ENCODE measurements around the gene FAT1.

The FAT1 gene

DNA sequence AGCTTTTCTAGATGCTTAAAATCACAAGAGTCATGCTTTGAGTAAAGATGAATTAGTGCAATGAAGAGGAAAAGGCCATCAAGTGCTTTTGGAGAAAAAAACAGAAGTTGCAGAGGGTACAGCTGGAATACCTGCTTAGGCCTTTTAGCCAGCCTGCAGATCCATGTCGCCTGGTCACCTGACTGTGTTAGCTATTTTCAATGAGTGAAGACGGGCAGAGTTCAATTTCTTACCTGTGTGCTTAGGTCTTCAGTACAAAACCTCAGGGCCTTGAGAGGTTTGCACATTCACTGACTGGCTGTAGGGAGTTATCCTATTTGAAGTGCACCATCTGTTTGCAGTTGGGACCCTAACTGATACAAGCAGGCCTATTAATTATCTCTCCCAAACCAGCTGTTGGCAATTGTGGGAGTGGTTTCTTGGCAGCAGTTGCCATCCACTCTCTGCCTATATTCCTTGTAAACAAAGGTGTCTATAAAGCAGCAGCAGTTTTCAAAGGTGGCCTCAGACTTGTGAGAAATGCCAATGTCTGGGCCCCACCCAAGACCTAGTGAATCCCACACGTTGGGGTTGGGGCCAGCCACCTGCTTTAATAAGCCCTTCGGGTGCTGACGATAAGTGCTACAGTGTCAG lies 16.3 kb upstream of the FAT1 start:
- H2BK12ac ChIP-seq (ENCODE audit: low read length), result no peak overlapping the region
- no peak overlapping the region for H4K8ac ChIP-seq (ENCODE audit: low read depth, low read length)
- H3K9ac ChIP-seq (ENCODE audit: low read depth, low read length, poor library complexity), result no peak overlapping the region
- H3K4me1 ChIP-seq (ENCODE audit: control insufficient read depth in 2 of 2, insufficient read depth in 1 of 2, low read depth in 1 of 2, low read length in 2 of 2), result peaks cover 0 to 1% of the 10 kb centered on the region in 2 donors
- H3K79me1 ChIP-seq (ENCODE audit: low read depth, low read length), result no peaks in the 10 kb centered on the region
- DNase-seq (ENCODE audit: low spot score), result no peak
- H3K36me3 ChIP-seq (replicated peaks in 1 of 2; ENCODE audit: control insufficient read depth in 2 of 2, insufficient read depth in 2 of 2, low read length in 2 of 2), result no peaks in the 10 kb centered on the region
- no peak overlapping the region for H3K18ac ChIP-seq (ENCODE audit: low read length)
- H2AK5ac ChIP-seq (ENCODE audit: low read depth, low read length), result no peak overlapping the region
- no peak overlapping the region for H2BK15ac ChIP-seq (ENCODE audit: low read length)
- H4K91ac ChIP-seq (ENCODE audit: low read depth, low read length, poor library complexity), result no peak overlapping the region
- no peak overlapping the region for H2AFZ ChIP-seq (ENCODE audit: low read length)
- H3K23ac ChIP-seq (ENCODE audit: low read depth, low read length, poor library complexity), result no peak overlapping the region
- no peak overlapping the region for H3K27ac ChIP-seq (replicated peaks; ENCODE audit: low read length)
- H2BK5ac ChIP-seq (ENCODE audit: low read length), result no peak overlapping the region
- no peak overlapping the region for H3K4ac ChIP-seq (ENCODE audit: low read length)
- no peaks in the 10 kb centered on the region for H3K9me3 ChIP-seq (replicated peaks in 1 of 2; ENCODE audit: control insufficient read depth in 2 of 2, insufficient read depth in 1 of 2, low read depth in 1 of 2, low read length in 2 of 2)
- no peak overlapping the region for H2BK120ac ChIP-seq (ENCODE audit: low read depth, low read length)
- WGBS, 2 donors (ENCODE audit: extremely low coverage in 2 of 2, insufficient read length in 2 of 2, insufficient replicate concordance in 1 of 2), result no CpG with 5 or more reads among the region's 5 CpGs
- no peaks in the 10 kb centered on the region for H3K27me3 ChIP-seq (ENCODE audit: control insufficient read depth in 3 of 3, insufficient read depth in 3 of 3, low read depth in 1 of 3, low read length in 3 of 3)
- no peak overlapping the region for H3K14ac ChIP-seq (ENCODE audit: low read length)
- no peak overlapping the region for H3K4me2 ChIP-seq (ENCODE audit: insufficient read depth, low read length, poor library complexity, severe bottlenecking)
- H3K4me3 ChIP-seq (ENCODE audit: low read length in 2 of 2), result no peak overlapping the region

DNA sequence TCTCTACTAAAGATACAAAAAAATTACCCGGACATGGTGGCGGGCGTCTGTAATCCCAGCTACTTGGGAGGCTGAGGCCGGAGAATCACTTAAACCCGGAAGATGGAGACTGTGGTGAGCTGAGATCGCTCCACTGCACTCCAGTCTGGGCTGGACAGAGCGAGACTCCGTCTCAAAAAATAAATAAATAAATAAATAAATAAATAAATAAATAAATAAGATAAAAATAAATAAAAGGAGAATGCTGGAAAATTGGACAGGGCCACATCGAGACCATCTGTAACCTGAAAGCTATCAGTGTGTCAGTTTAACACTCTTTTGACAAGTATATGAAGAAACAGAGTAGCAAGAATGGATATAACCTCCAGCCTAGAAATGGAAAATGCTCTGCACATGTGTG lies 15.7 kb upstream of the FAT1 start:
- Histone ChIP-seq H3K4me2 (ENCODE audit: insufficient read depth, low read length, poor library complexity, severe bottlenecking) (no peak overlapping the region), H2AFZ (ENCODE audit: low read length) (no peak overlapping the region), H2BK120ac (ENCODE audit: low read depth, low read length) (no peak overlapping the region), H2AK5ac (ENCODE audit: low read depth, low read length) (no peak overlapping the region), H3K79me1 (ENCODE audit: low read depth, low read length) (no peaks in the 10 kb centered on the region), H3K27me3 (ENCODE audit: control insufficient read depth in 3 of 3, insufficient read depth in 3 of 3, low read depth in 1 of 3, low read length in 3 of 3) (no peaks in the 10 kb centered on the region), H3K4me3 (ENCODE audit: low read length in 2 of 2) (no peak overlapping the region), H3K27ac (replicated peaks; ENCODE audit: low read length) (no peak overlapping the region), H3K9ac (ENCODE audit: low read depth, low read length, poor library complexity) (no peak overlapping the region), H3K4ac (ENCODE audit: low read length) (no peak overlapping the region), H3K18ac (ENCODE audit: low read length) (no peak overlapping the region), H4K8ac (ENCODE audit: low read depth, low read length) (no peak overlapping the region), H3K36me3 (replicated peaks in 1 of 2; ENCODE audit: control insufficient read depth in 2 of 2, insufficient read depth in 2 of 2, low read length in 2 of 2) (no peaks in the 10 kb centered on the region), H3K14ac (ENCODE audit: low read length) (no peak overlapping the region), H2BK5ac (ENCODE audit: low read length) (no peak overlapping the region), H4K91ac (ENCODE audit: low read depth, low read length, poor library complexity) (no peak overlapping the region), H2BK15ac (ENCODE audit: low read length) (no peak overlapping the region), H3K23ac (ENCODE audit: low read depth, low read length, poor library complexity) (no peak overlapping the region), H2BK12ac (ENCODE audit: low read length) (no peak overlapping the region), H3K9me3 (replicated peaks in 1 of 2; ENCODE audit: control insufficient read depth in 2 of 2, insufficient read depth in 1 of 2, low read depth in 1 of 2, low read length in 2 of 2) (no peaks in the 10 kb centered on the region), H3K4me1 (ENCODE audit: control insufficient read depth in 2 of 2, insufficient read depth in 1 of 2, low read depth in 1 of 2, low read length in 2 of 2) (peaks cover 0 to 1% of the 10 kb centered on the region in 2 donors)
- WGBS, 2 donors (ENCODE audit: extremely low coverage in 2 of 2, insufficient read length in 2 of 2, insufficient replicate concordance in 1 of 2), result no CpG with 5 or more reads among the region's 9 CpGs
- no peak for DNase-seq (ENCODE audit: low spot score)

GRCh38 chr4:186738421-186738820 lies 14.8 kb upstream of the FAT1 start:
- Histone ChIP-seq H3K4me3 (ENCODE audit: low read length in 2 of 2) (no peak overlapping the region), H3K27ac (replicated peaks; ENCODE audit: low read length) (no peak overlapping the region), H2AK5ac (ENCODE audit: low read depth, low read length) (no peak overlapping the region), H3K27me3 (ENCODE audit: control insufficient read depth in 3 of 3, insufficient read depth in 3 of 3, low read depth in 1 of 3, low read length in 3 of 3) (no peaks in the 10 kb centered on the region), H2BK12ac (ENCODE audit: low read length) (no peak overlapping the region), H4K91ac (ENCODE audit: low read depth, low read length, poor library complexity) (no peak overlapping the region), H3K36me3 (replicated peaks in 1 of 2; ENCODE audit: control insufficient read depth in 2 of 2, insufficient read depth in 2 of 2, low read length in 2 of 2) (no peaks in the 10 kb centered on the region), H4K8ac (ENCODE audit: low read depth, low read length) (no peak overlapping the region), H3K4ac (ENCODE audit: low read length) (no peak overlapping the region), H3K18ac (ENCODE audit: low read length) (no peak overlapping the region), H3K14ac (ENCODE audit: low read length) (no peak overlapping the region), H3K9me3 (replicated peaks in 1 of 2; ENCODE audit: control insufficient read depth in 2 of 2, insufficient read depth in 1 of 2, low read depth in 1 of 2, low read length in 2 of 2) (no peaks in the 10 kb centered on the region), H3K23ac (ENCODE audit: low read depth, low read length, poor library complexity) (no peak overlapping the region), H3K79me1 (ENCODE audit: low read depth, low read length) (no peaks in the 10 kb centered on the region), H3K4me2 (ENCODE audit: insufficient read depth, low read length, poor library complexity, severe bottlenecking) (no peak overlapping the region), H2BK15ac (ENCODE audit: low read length) (no peak overlapping the region), H3K9ac (ENCODE audit: low read depth, low read length, poor library complexity) (no peak overlapping the region), H3K4me1 (ENCODE audit: control insufficient read depth in 2 of 2, insufficient read depth in 1 of 2, low read depth in 1 of 2, low read length in 2 of 2) (peaks cover 0 to 1% of the 10 kb centered on the region in 2 donors), H2AFZ (ENCODE audit: low read length) (no peak overlapping the region), H2BK120ac (ENCODE audit: low read depth, low read length) (no peak overlapping the region), H2BK5ac (ENCODE audit: low read length) (no peak overlapping the region)
- DNase-seq (ENCODE audit: low spot score), result no peak
- WGBS, 2 donors (ENCODE audit: extremely low coverage in 2 of 2, insufficient read length in 2 of 2, insufficient replicate concordance in 1 of 2), result no CpG with 5 or more reads among the region's 4 CpGs

DNA sequence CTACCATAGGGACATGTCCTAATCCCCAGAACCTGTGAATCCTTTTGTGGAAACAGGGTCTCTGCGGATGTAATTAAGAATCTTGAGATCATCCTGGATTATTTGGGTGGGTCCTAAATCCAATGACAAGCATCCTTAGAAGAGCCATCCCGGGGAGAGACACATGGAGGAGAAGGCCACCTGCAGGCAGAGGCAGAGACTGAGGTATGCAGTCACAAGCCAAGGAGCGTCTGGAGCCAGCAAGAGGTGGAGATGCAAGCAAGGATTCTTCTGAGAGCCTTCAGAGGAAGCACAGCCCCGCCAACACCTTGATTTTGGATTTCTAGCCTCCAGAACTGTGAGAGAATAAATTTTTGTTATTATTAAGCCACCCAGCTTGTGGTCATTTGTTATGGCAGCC lies 13.8 kb upstream of the FAT1 start:
- H3K79me1 ChIP-seq (ENCODE audit: low read depth, low read length), result no peaks in the 10 kb centered on the region
- no peaks in the 10 kb centered on the region for H3K36me3 ChIP-seq (replicated peaks in 1 of 2; ENCODE audit: control insufficient read depth in 2 of 2, insufficient read depth in 2 of 2, low read length in 2 of 2)
- H3K4me1 ChIP-seq (ENCODE audit: control insufficient read depth in 2 of 2, insufficient read depth in 1 of 2, low read depth in 1 of 2, low read length in 2 of 2), result peaks cover 0 to 1% of the 10 kb centered on the region in 2 donors
- H3K23ac ChIP-seq (ENCODE audit: low read depth, low read length, poor library complexity), result no peak overlapping the region
- no peak overlapping the region for H2AFZ ChIP-seq (ENCODE audit: low read length)
- WGBS, 2 donors (ENCODE audit: extremely low coverage in 2 of 2, insufficient read length in 2 of 2, insufficient replicate concordance in 1 of 2), result no CpG with 5 or more reads among the region's 4 CpGs
- H3K9ac ChIP-seq (ENCODE audit: low read depth, low read length, poor library complexity), result no peak overlapping the region
- no peak overlapping the region for H4K91ac ChIP-seq (ENCODE audit: low read depth, low read length, poor library complexity)
- H4K8ac ChIP-seq (ENCODE audit: low read depth, low read length), result no peak overlapping the region
- H3K27me3 ChIP-seq (ENCODE audit: control insufficient read depth in 3 of 3, insufficient read depth in 3 of 3, low read depth in 1 of 3, low read length in 3 of 3), result no peaks in the 10 kb centered on the region
- no peak overlapping the region for H3K27ac ChIP-seq (replicated peaks; ENCODE audit: low read length)
- no peak overlapping the region for H2AK5ac ChIP-seq (ENCODE audit: low read depth, low read length)
- H3K4ac ChIP-seq (ENCODE audit: low read length), result no peak overlapping the region
- no peak overlapping the region for H3K18ac ChIP-seq (ENCODE audit: low read length)
- no peak overlapping the region for H2BK15ac ChIP-seq (ENCODE audit: low read length)
- no peak overlapping the region for H2BK120ac ChIP-seq (ENCODE audit: low read depth, low read length)
- no peak for DNase-seq (ENCODE audit: low spot score)
- no peak overlapping the region for H3K4me2 ChIP-seq (ENCODE audit: insufficient read depth, low read length, poor library complexity, severe bottlenecking)
- no peak overlapping the region for H3K14ac ChIP-seq (ENCODE audit: low read length)
- H2BK12ac ChIP-seq (ENCODE audit: low read length), result no peak overlapping the region
- H2BK5ac ChIP-seq (ENCODE audit: low read length), result no peak overlapping the region
- no peak overlapping the region for H3K4me3 ChIP-seq (ENCODE audit: low read length in 2 of 2)
- H3K9me3 ChIP-seq (replicated peaks in 1 of 2; ENCODE audit: control insufficient read depth in 2 of 2, insufficient read depth in 1 of 2, low read depth in 1 of 2, low read length in 2 of 2), result no peaks in the 10 kb centered on the region
